Measurements from ENCODE around the gene AKR1D1. TPM values are rescaled to one million over a fixed set of nuclear protein-coding genes. Genes with fewer than 3 reads are reported as not detected.

Gene AKR1D1
- total RNA-seq (2022; extraction: Qiagen RNA extraction; ENCODE audit: low read depth), result not detected in 5 replicates

GRCh38 chr7:138076196-138076595, at the start of gene AKR1D1:
Gene AKR1D1 (plus strand): TSS chr7:138076459. CDS start chr7:138076519, 60 bp downstream.

Other genes starting within 250 kb of the AKR1D1 start
- gene DGKI, start 229.5 kb upstream of the AKR1D1 start, total RNA-seq (2022; extraction: Qiagen RNA extraction; ENCODE audit: low read depth), result 0.15 to 0.38 TPM (median 0.30 TPM) in 5 replicates
- gene CREB3L2, start 74.4 kb upstream of the AKR1D1 start, total RNA-seq (2022; extraction: Qiagen RNA extraction; ENCODE audit: low read depth), result 30.0 to 41.6 TPM (median 39.4 TPM) in 5 replicates